ENCODE measurements around the gene RBM15. TPM values are rescaled to one million over a fixed set of nuclear protein-coding genes. Genes with fewer than 3 reads are reported as not detected.

The RBM15 gene
- total and polyA plus RNA-seq, 4 donors, result 3.6 to 55.4 (median 15.2) TPM

- no peaks in the 10 kb centered on the region for H3K27me3 ChIP-seq (ENCODE audit: control insufficient read depth in 3 of 3, insufficient read depth in 3 of 3, low read length in 2 of 3)
- DNase-seq (no peak), ATAC-seq (ENCODE audit: insufficient read depth, low FRiP score) (no peak)
- no peaks in the 10 kb centered on the region for H3K36me3 ChIP-seq (ENCODE audit: control insufficient read depth in 4 of 4, insufficient read depth in 4 of 4, low read length in 4 of 4)
- no peak overlapping the region for H3K9ac ChIP-seq (ENCODE audit: insufficient read depth in 1 of 2, low read length in 2 of 2)
- 93 to 98% methylated on average over 1 of the region's 1 CpG for WGBS, 2 donors
- TF ChIP-seq CTCF (IDR thresholded peaks at IDR 0.05; ENCODE audit: control extremely low read depth, extremely low read depth), result no peak
- no peak overlapping the region for H3K27ac ChIP-seq (ENCODE audit: low read depth in 1 of 2, low read length in 1 of 2)
- H3K4me1 ChIP-seq (ENCODE audit: control insufficient read depth in 5 of 5, insufficient read depth in 5 of 5, low read length in 5 of 5), result peaks cover 0 to 6% (median 0%) of the 10 kb centered on the region in 5 donors
- no peaks in the 10 kb centered on the region for H3K9me3 ChIP-seq (ENCODE audit: control insufficient read depth in 4 of 4, insufficient read depth in 3 of 4, low read length in 3 of 4)
- no peak overlapping the region for H3K4me3 ChIP-seq
Observed at GRCh38 chr1:110309139-110309538, 30.0 kb upstream of the RBM15 start.

GRCh38 chr1:110309767-110310166, 29.4 kb upstream of the RBM15 start:
- H3K27ac ChIP-seq (ENCODE audit: low read depth in 1 of 2, low read length in 1 of 2), result no peak overlapping the region
- no peaks in the 10 kb centered on the region for H3K36me3 ChIP-seq (ENCODE audit: control insufficient read depth in 4 of 4, insufficient read depth in 4 of 4, low read length in 4 of 4)
- no peak overlapping the region for H3K4me3 ChIP-seq
- no peak for ATAC-seq (ENCODE audit: insufficient read depth, low FRiP score)
- peak in 2 of 3 donors; percentile 6 to 32 for DNase-seq
- WGBS, 2 donors, result 70 to 80% methylated on average over 3 of the region's 3 CpGs
- H3K27me3 ChIP-seq (ENCODE audit: control insufficient read depth in 3 of 3, insufficient read depth in 3 of 3, low read length in 2 of 3), result no peaks in the 10 kb centered on the region
- no peak overlapping the region for H3K9ac ChIP-seq (ENCODE audit: insufficient read depth in 1 of 2, low read length in 2 of 2)
- no peaks in the 10 kb centered on the region for H3K9me3 ChIP-seq (ENCODE audit: control insufficient read depth in 4 of 4, insufficient read depth in 3 of 4, low read length in 3 of 4)
- no peak for TF ChIP-seq CTCF (IDR thresholded peaks at IDR 0.05; ENCODE audit: control extremely low read depth, extremely low read depth)
- H3K4me1 ChIP-seq (ENCODE audit: control insufficient read depth in 5 of 5, insufficient read depth in 5 of 5, low read length in 5 of 5), result peaks cover 0 to 6% (median 0%) of the 10 kb centered on the region in 5 donors

GRCh38 chr1:110310300-110310699, 28.9 kb upstream of the RBM15 start:
- DNase-seq (peak in 2 of 3 donors; percentile 15 to 39), ATAC-seq (ENCODE audit: insufficient read depth, low FRiP score) (no peak)
- H3K36me3 ChIP-seq (ENCODE audit: control insufficient read depth in 4 of 4, insufficient read depth in 4 of 4, low read length in 4 of 4), result no peaks in the 10 kb centered on the region
- H3K4me3 ChIP-seq, result no peak overlapping the region
- H3K27me3 ChIP-seq (ENCODE audit: control insufficient read depth in 3 of 3, insufficient read depth in 3 of 3, low read length in 2 of 3), result no peaks in the 10 kb centered on the region
- peaks cover 0 to 6% (median 0%) of the 10 kb centered on the region in 5 donors for H3K4me1 ChIP-seq (ENCODE audit: control insufficient read depth in 5 of 5, insufficient read depth in 5 of 5, low read length in 5 of 5)
- H3K27ac ChIP-seq (ENCODE audit: low read depth in 1 of 2, low read length in 1 of 2), result no peak overlapping the region
- H3K9me3 ChIP-seq (ENCODE audit: control insufficient read depth in 4 of 4, insufficient read depth in 3 of 4, low read length in 3 of 4), result no peaks in the 10 kb centered on the region
- H3K9ac ChIP-seq (ENCODE audit: insufficient read depth in 1 of 2, low read length in 2 of 2), result no peak overlapping the region
- no peak for TF ChIP-seq CTCF (IDR thresholded peaks at IDR 0.05; ENCODE audit: control extremely low read depth, extremely low read depth)
- WGBS, 2 donors, result 73 to 74% methylated on average over 7 of the region's 7 CpGs

Data from lung (tissue), 12 donors.